HG03064 (cell line): ENCODE measurements around the gene CTCF.
A peak's percentile ranks its signal among the peaks of the same experiment; 100 is the strongest.
"Not testable (repeated sequence)": the region's sequence is repeated elsewhere in the genome, so short reads cannot be mapped to it uniquely, and the experiment has no call there.

Source experiments
- ATAC-seq: cut with Tn5 transposase; IDR thresholded peaks from one replicate; pipeline ENCODE4 v1.9.1; 2021; ENCODE audit warnings: low read depth; ENCODE audit not compliant: unreplicated experiment

Gene CTCF

GRCh38 chr16:67533024-67533560, 29.2 kb upstream of the CTCF start:
- ATAC-seq = no peak

- not testable (repeated sequence) for ATAC-seq
Measured at GRCh38 chr16:67533987-67534386, 28.3 kb upstream of the CTCF start.

- ATAC-seq = no peak
Measured at GRCh38 chr16:67534431-67534830, 27.9 kb upstream of the CTCF start.

- no peak for ATAC-seq
Measured at GRCh38 chr16:67535201-67535600, 27.1 kb upstream of the CTCF start.

GRCh38 chr16:67537270-67537635, 25.1 kb upstream of the CTCF start:
- ATAC-seq = peak; percentile 47

- no peak for ATAC-seq
Measured at GRCh38 chr16:67537636-67538591, 24.4 kb upstream of the CTCF start.

GRCh38 chr16:67538666-67539101, 23.6 kb upstream of the CTCF start:
- ATAC-seq = no peak

- ATAC-seq = no peak
Measured at GRCh38 chr16:67539271-67539670, 23.1 kb upstream of the CTCF start.

GRCh38 chr16:67539691-67540635, 22.4 kb upstream of the CTCF start:
- no peak for ATAC-seq

GRCh38 chr16:67540756-67541155, 21.6 kb upstream of the CTCF start:
- ATAC-seq = no peak

- no peak for ATAC-seq
Measured at GRCh38 chr16:67541391-67542263, 20.7 kb upstream of the CTCF start.

GRCh38 chr16:67542464-67542863, 19.9 kb upstream of the CTCF start:
- ATAC-seq = no peak

GRCh38 chr16:67543036-67543435, 19.3 kb upstream of the CTCF start:
- no peak for ATAC-seq

- ATAC-seq = no peak
Measured at GRCh38 chr16:67543582-67543981, 18.7 kb upstream of the CTCF start.

- ATAC-seq = no peak
Measured at GRCh38 chr16:67544329-67544841, 17.9 kb upstream of the CTCF start.

- ATAC-seq = no peak
Measured at GRCh38 chr16:67544844-67545664, 17.3 kb upstream of the CTCF start.

- ATAC-seq = no peak
Measured at GRCh38 chr16:67545665-67546024, 16.7 kb upstream of the CTCF start.

- ATAC-seq = no peak
Measured at GRCh38 chr16:67546091-67546501, 16.2 kb upstream of the CTCF start.
